GM12878 (cell line): ENCODE measurements around the gene RPL13A. TPM values are rescaled to one million over a fixed set of nuclear protein-coding genes. Genes with fewer than 3 reads are reported as not detected.
"Not testable (repeated sequence)": the region's sequence is repeated elsewhere in the genome, so short reads cannot be mapped to it uniquely, and the experiment has no call there.

Experiments used
- ATAC-seq: fragments of 200-7000 bp; cut with Tn5 transposase; 3 replicates; pipeline ENCODE4 v1.9.1; 2020; ENCODE audit warnings: mild to moderate bottlenecking, moderate library complexity
- BruUV-seq: library from RNA; stranded (reverse); fragments of 400-500 nt; replicated peaks from 2 replicates; lab custom pipeline; 2021; lab: Mats Ljungman, UMichigan
- CTCF ChIA-PET: fragments of 300-600 bp; sonication (Branson Sonifier 250); formaldehyde crosslinking; extraction: SDS; loops from one replicate; lab custom pipeline; 2021; ENCODE audit warnings: inconsistent platforms; lab: Yijun Ruan, JAX
- POLR2A ChIA-PET: fragments of 350-600 bp; formaldehyde crosslinking; extraction: SDS; loops from one replicate; lab custom pipeline; 2021; ENCODE audit warnings: inconsistent platforms; lab: Charles Lee
- RAD21 ChIA-PET: fragments of 300-600 bp; sonication (Branson Sonifier 250); formaldehyde crosslinking; loops from one replicate; lab custom pipeline; 2023; ENCODE audit warnings: antibody characterized with exemption; ENCODE audit not compliant: unreplicated experiment; lab: Charles Lee
- SMC1A ChIA-PET: fragments of 300-600 bp; sonication (Branson Sonifier 250); formaldehyde crosslinking; loops from one replicate; lab custom pipeline; 2023; ENCODE audit not compliant: unreplicated experiment, uncharacterized antibody; lab: Charles Lee
- DNase-seq: peaks from one replicate; pipeline ENCODE4 v3.0.0-alpha.2; 2011; ENCODE audit warnings: low read depth, low spot score
- FAIRE-seq: peaks from 3 replicates; lab custom pipeline; 2011; peaks lifted over from hg19 to GRCh38; lab: Jason Lieb, UNC
- H2AFZ ChIP-seq: 2 replicates; pipeline ENCODE4 v1.6.0; 2011; ENCODE audit warnings: low read depth, low read length, control low read depth; ENCODE audit not compliant: control insufficient read depth
- H3K27ac ChIP-seq: 2 replicates; pipeline ENCODE4 v1.5.1; 2011; ENCODE audit warnings: control low read depth; ENCODE audit not compliant: control insufficient read depth, insufficient read depth
- H3K27me3 ChIP-seq, 2 experiments: replicated peaks in 1 of 2; 2 replicates each; pipeline versions ENCODE4 v1.6.0 to v1.6.1; 2011; ENCODE audit warnings: low read length in 1 of 2; ENCODE audit not compliant: control insufficient read depth in 2 of 2, insufficient read depth in 2 of 2
- H3K36me3 ChIP-seq, 2 experiments: 2 replicates each; pipeline ENCODE4 v1.5.1; 2011; ENCODE audit warnings: low read length in 1 of 2; ENCODE audit not compliant: control insufficient read depth in 2 of 2, insufficient read depth in 2 of 2
- H3K4me1 ChIP-seq: 2 replicates; pipeline ENCODE4 v1.6.1; 2011; ENCODE audit warnings: mild to moderate bottlenecking, low read length, moderate library complexity, mixed read lengths; ENCODE audit not compliant: control insufficient read depth, insufficient read depth
- H3K4me2 ChIP-seq: 2 replicates; pipeline ENCODE4 v1.6.0; 2011; ENCODE audit warnings: control low read depth; ENCODE audit not compliant: control insufficient read depth, insufficient read depth
- H3K4me3 ChIP-seq: fragments of 200-600 bp; sonication (generic); 2 replicates; pipeline ENCODE4 v1.5.1; 2016
- H3K79me2 ChIP-seq: 2 replicates; pipeline ENCODE4 v1.6.0; 2011; ENCODE audit warnings: low read length; ENCODE audit not compliant: control insufficient read depth, insufficient read depth
- H3K9ac ChIP-seq: 2 replicates; pipeline ENCODE4 v1.8.0; 2011; ENCODE audit warnings: low read length, control low read depth, mixed read lengths; ENCODE audit not compliant: control insufficient read depth, insufficient read depth
- H3K9me3 ChIP-seq: replicated peaks from 3 replicates; pipeline ENCODE4 v1.5.1; 2011; ENCODE audit warnings: mild to moderate bottlenecking, low read length; ENCODE audit not compliant: control insufficient read depth, insufficient read depth
- H4K20me1 ChIP-seq: 2 replicates; pipeline ENCODE4 v1.6.0; 2011; ENCODE audit not compliant: control insufficient read depth, insufficient read depth
- JUNB ChIP-seq: IDR thresholded peaks from 2 replicates; pipeline ENCODE4 v1.6.1; 2016; ENCODE audit warnings: antibody characterized with exemption, mild to moderate bottlenecking
- JUND ChIP-seq: IDR thresholded peaks from 2 replicates; pipeline ENCODE4 v1.6.1; 2012; ENCODE audit warnings: low read depth, mild to moderate bottlenecking, low read length, improper control_type of control experiment, moderate library complexity
- RUNX3 ChIP-seq: IDR thresholded peaks from 2 replicates; pipeline ENCODE4 v1.6.1; 2012; ENCODE audit warnings: low read length, inconsistent platforms
- WGBS: methylation state at CpG from one replicate; pipeline ENCODE4 v1.1.6; 2016; ENCODE audit warnings: low lambda C conversion rate; ENCODE audit not compliant: insufficient replicate concordance, insufficient coverage; ENCODE audit errors: missing lambda C conversion rate; 5-methylcytosine and 5-hydroxymethylcytosine counted together
- in situ Hi-C: fragments of 300-500 bp; cut with MboI; formaldehyde crosslinking; loops from 9 replicates; pipeline ENCODE4 v1.14.3; 2018; ENCODE audit warnings: mixed read lengths
- intact Hi-C: fragments of 100-400 bp; cut with micrococcal nuclease; formaldehyde crosslinking; loops from one replicate; pipeline ENCODE4 v1.14.2; 2022; ENCODE audit not compliant: unreplicated experiment
- polyA plus RNA-seq, 11 experiments: library from polyadenylated mRNA; depleted of rRNA in 4 of 11; unstranded in 6 of 11; stranded (reverse) in 5 of 11; fragments of >200 nt; fragmentation: Nextera tagmentation in 4 of 11; fragmentation: Illumina TruSeq in 1 of 11; extraction: Ambion mirVana in 4 of 11; extraction: Trizol in 1 of 11; gene quantifications; 1 replicate in 1 of 11; 2 replicates in 10 of 11; pipeline versions ENCODE4 v1.2.1 to v1.2.3, GENCODE V29; 2011 to 2016; ENCODE audit warnings: inconsistent platforms in 2 of 11, missing spikeins in 2 of 11, low read depth in 1 of 11
- total RNA-seq, 4 experiments: library from RNA; depleted of rRNA in 3 of 4; stranded (reverse); fragments of >200 nt in 3 of 4; fragmentation: Illumina TruSeq in 1 of 4; extraction: Trizol in 1 of 4; gene quantifications; 2 replicates each; pipeline versions ENCODE4 v1.2.1 to v1.2.3, GENCODE V29; 2013 to 2021

The RPL13A gene
- total and polyA plus RNA-seq, 10 of the 15 experiments (the other 5 are each of a cell fraction or from before 2014, with no cell fraction given) = 1,426 to 8,961 (median 4,266) TPM

GRCh38 chr19:49472936-49473335, 14.5 kb upstream of the RPL13A start:
- Histone ChIP-seq H3K4me3 (no peak overlapping the region), H4K20me1 (no peaks in the 10 kb centered on the region), H3K79me2 (no peaks in the 10 kb centered on the region), H3K27ac (no peak overlapping the region), H3K9me3 (no peaks in the 10 kb centered on the region), H2AFZ (no peak overlapping the region), H3K36me3 (0 out of 4 replicates have a peak, but pooled peaks cover 0 to 2% of the 10 kb centered on the region in 2 experiments), H3K9ac (no peak overlapping the region), H3K4me1 (peaks cover 42% of the 10 kb centered on the region), H3K27me3 (no peaks in the 10 kb centered on the region), H3K4me2 (no peak overlapping the region)
- RAD21 ChIA-PET = interaction anchor here (0.9 to 6.0 kb wide), 6 partner anchors 15 to 247 kb away, joined by 3 to 90 read pairs (median 4); partner anchors contain the start of genes ALDH16A1, PIH1D1 and RPL13A
- SMC1A ChIA-PET = interaction anchor here (0.7 to 2.2 kb wide), 8 partner anchors 18 to 168 kb away, joined by 3 to 12 read pairs (median 4); partner anchors contain the start of genes PIH1D1 and RPS11
- DNase-seq (no peak), FAIRE-seq (no peak), ATAC-seq (no peak)
- intact Hi-C loops = loop anchor here (2.0 to 5.0 kb wide), 2 partner anchors 74 to 141 kb away; no protein-coding TSS in a partner anchor
- POLR2A ChIA-PET = interaction anchor here (1.6 to 6.2 kb wide), 2 partner anchors 20 to 139 kb away, joined by 3 to 81 read pairs; partner anchors contain the start of genes ALDH16A1 and PIH1D1
- TF ChIP-seq RUNX3 = no peak
- TF ChIP-seq JUNB = no peak
- CTCF ChIA-PET = interaction anchor here (0.6 to 5.9 kb wide), 27 partner anchors 9 to 247 kb away, joined by 3 to 68 read pairs (median 5); partner anchors contain the start of genes ALDH16A1, CD37, PIH1D1 and RPS11
- in situ Hi-C loops = no loop called here
- WGBS = 70% methylated on average over 9 of the region's 9 CpGs
- BruUV-seq = no TSS peak

DNA sequence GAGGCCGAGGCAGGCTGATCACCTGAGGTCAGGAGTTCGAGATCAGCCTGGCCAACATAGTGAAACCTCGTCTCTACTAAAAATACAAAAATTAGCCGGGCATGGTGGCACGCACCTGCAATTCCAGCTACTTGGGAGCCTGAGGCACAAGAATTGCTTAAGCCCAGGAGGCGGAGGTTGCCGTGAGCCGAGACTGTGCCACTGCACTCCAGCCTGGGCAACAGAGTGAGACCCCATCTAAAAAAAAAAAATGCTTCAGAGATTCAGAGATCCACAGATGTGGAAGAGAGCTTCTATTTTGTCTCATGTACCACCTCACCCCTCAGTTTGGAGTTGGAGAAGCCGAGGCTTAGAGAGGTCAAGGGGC, 13.9 kb upstream of the RPL13A start:
- Histone ChIP-seq H3K9ac (peak overlapping the region; percentile 61; the same call in 1 of the 2 replicates), H3K27ac (peak overlapping the region; percentile 66)
- in situ Hi-C loops, H4K20me1 ChIP-seq: not testable (repeated sequence)
- CTCF ChIA-PET = interaction anchor here (0.6 to 5.9 kb wide), 39 partner anchors 10 to 375 kb away, joined by 3 to 68 read pairs (median 4); partner anchors contain the start of genes ALDH16A1, CD37, NOSIP and PIH1D1
- TF ChIP-seq JUND = 0 out of 2 replicates have a peak, but pooled peaks have one; percentile 1
- TF ChIP-seq, all 136 proteins: peak for 1; not testable (repeated sequence) for 135
- ChIA-PET POLR2A (interaction anchor here (0.6 to 6.2 kb wide), 3 partner anchors 21 to 209 kb away, joined by 3 to 81 read pairs (median 3); partner anchors contain the start of genes ALDH16A1 and PIH1D1), SMC1A (interaction anchor here (0.8 to 2.2 kb wide), 11 partner anchors 10 to 205 kb away, joined by 3 to 12 read pairs (median 3); partner anchors contain the start of genes PIH1D1 and RPS11), RAD21 (interaction anchor here (0.8 to 6.0 kb wide), 9 partner anchors 13 to 247 kb away, joined by 3 to 90 read pairs (median 5); partner anchors contain the start of genes ALDH16A1, PIH1D1 and RPL13A)
- BruUV-seq, H3K9me3 ChIP-seq, ATAC-seq, DNase-seq, H3K79me2 ChIP-seq, FAIRE-seq, H3K36me3 ChIP-seq, H3K27me3 ChIP-seq: not testable (repeated sequence)
- H3K4me2 ChIP-seq = peak overlapping the region; percentile 98
- WGBS = 60% methylated on average over 9 of the region's 9 CpGs
- peak overlapping the region; percentile 92 for H2AFZ ChIP-seq
- peaks cover 38% of the 10 kb centered on the region for H3K4me1 ChIP-seq
- H3K4me3 ChIP-seq = peak overlapping the region; percentile 82; the same call in 1 of the 2 replicates
- intact Hi-C loops = loop anchor here (2.0 to 5.0 kb wide), 2 partner anchors 73 to 141 kb away; no protein-coding TSS in a partner anchor
